ENCODE measurements around the gene ADGRF5.

Gene ADGRF5

DNA sequence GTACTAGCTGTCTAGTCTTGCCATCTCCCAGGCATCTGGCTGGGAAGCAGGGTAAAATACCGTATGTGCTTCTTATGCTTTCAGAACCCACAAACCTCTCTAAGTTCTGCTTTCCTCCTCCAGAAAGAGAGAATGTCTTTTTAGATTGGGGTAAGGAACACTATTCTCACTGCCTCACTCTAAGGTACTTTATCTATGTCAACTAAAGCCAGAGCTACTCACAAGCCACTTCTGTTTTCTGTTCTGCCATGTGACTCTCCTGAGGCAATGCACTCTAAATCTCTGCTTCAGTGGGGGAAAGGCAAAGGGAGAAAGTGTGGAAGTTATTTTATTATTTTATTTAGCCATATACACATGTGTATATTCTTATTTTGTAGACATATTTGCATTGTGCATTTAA is 112.9 kb downstream of the ADGRF5 start:
- TF ChIP-seq, protein P1, sequence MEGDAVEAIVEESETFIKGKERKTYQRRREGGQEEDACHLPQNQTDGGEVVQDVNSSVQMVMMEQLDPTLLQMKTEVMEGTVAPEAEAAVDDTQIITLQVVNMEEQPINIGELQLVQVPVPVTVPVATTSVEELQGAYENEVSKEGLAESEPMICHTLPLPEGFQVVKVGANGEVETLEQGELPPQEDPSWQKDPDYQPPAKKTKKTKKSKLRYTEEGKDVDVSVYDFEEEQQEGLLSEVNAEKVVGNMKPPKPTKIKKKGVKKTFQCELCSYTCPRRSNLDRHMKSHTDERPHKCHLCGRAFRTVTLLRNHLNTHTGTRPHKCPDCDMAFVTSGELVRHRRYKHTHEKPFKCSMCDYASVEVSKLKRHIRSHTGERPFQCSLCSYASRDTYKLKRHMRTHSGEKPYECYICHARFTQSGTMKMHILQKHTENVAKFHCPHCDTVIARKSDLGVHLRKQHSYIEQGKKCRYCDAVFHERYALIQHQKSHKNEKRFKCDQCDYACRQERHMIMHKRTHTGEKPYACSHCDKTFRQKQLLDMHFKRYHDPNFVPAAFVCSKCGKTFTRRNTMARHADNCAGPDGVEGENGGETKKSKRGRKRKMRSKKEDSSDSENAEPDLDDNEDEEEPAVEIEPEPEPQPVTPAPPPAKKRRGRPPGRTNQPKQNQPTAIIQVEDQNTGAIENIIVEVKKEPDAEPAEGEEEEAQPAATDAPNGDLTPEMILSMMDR (IDR thresholded peaks at IDR 0.05), result no peak
- H3K27ac ChIP-seq, result no peak overlapping the region
- H3K9me3 ChIP-seq, result no peaks in the 10 kb centered on the region
- H3K4me1 ChIP-seq (ENCODE audit: control insufficient read depth in 1 of 2, insufficient read depth in 1 of 2, low read depth in 1 of 2, low read length in 1 of 2), result no peaks in the 10 kb centered on the region
- no peak overlapping the region for H3K4me3 ChIP-seq (ENCODE audit: low read depth in 1 of 2, low read length in 1 of 2)
- H3K27me3 ChIP-seq, result peaks cover 12% of the 10 kb centered on the region
- H3K36me3 ChIP-seq, result no peaks in the 10 kb centered on the region

Measured in neutrophil (primary cell).